Osteocyte (in vitro differentiated cells): ENCODE results near the gene ASPA. TPM values are rescaled to one million over a fixed set of nuclear protein-coding genes. Genes with fewer than 3 reads are reported as not detected.
"Not testable (repeated sequence)": the region's sequence is repeated elsewhere in the genome, so short reads cannot be mapped to it uniquely, and the experiment has no call there.

Experiments used
- DNase-seq: peaks from one replicate; pipeline ENCODE4 v3.0.0; 2021; ENCODE audit warnings: mixed read lengths; ENCODE audit not compliant: unreplicated experiment; ENCODE audit errors: extremely low spot score
- H3K27ac Mint-ChIP-seq: one replicate; pipeline ENCODE4 v1.8.0; 2021; ENCODE audit warnings: mild to moderate bottlenecking, mixed read lengths; ENCODE audit not compliant: unreplicated experiment
- H3K27me3 Mint-ChIP-seq: one replicate; pipeline ENCODE4 v1.8.0; 2021; ENCODE audit warnings: mixed read lengths; ENCODE audit not compliant: unreplicated experiment
- H3K36me3 Mint-ChIP-seq: one replicate; pipeline ENCODE4 v1.8.0; 2021; ENCODE audit warnings: mixed read lengths; ENCODE audit not compliant: unreplicated experiment
- H3K4me1 Mint-ChIP-seq: one replicate; pipeline ENCODE4 v1.8.0; 2021; ENCODE audit warnings: mixed read lengths; ENCODE audit not compliant: unreplicated experiment
- H3K4me3 Mint-ChIP-seq: one replicate; pipeline ENCODE4 v1.8.0; 2021; ENCODE audit warnings: mild to moderate bottlenecking, moderate library complexity, mixed read lengths; ENCODE audit not compliant: unreplicated experiment
- H3K9me3 Mint-ChIP-seq: one replicate; pipeline ENCODE4 v1.8.0; 2021; ENCODE audit warnings: mixed read lengths; ENCODE audit not compliant: unreplicated experiment
- CTCF ChIP-seq: fragments of 200-600 bp; sonication (generic); IDR thresholded peaks from 2 replicates; pipeline ENCODE4 v1.5.0; 2021; ENCODE audit warnings: antibody characterized with exemption, mild to moderate bottlenecking, moderate library complexity
- total RNA-seq: library from RNA; stranded (reverse); gene quantifications from 2 replicates; pipeline ENCODE4 v1.2.1, GENCODE V29; 2021

ASPA gene
- total RNA-seq, 1 donor from 2014 or later: not detected

GRCh38 chr17:3447625-3448024 lies 28.2 kb upstream of the ASPA start:
- H3K27ac Mint-ChIP-seq: no peak overlapping the region
- H3K36me3 Mint-ChIP-seq: no peaks in the 10 kb centered on the region

DNA sequence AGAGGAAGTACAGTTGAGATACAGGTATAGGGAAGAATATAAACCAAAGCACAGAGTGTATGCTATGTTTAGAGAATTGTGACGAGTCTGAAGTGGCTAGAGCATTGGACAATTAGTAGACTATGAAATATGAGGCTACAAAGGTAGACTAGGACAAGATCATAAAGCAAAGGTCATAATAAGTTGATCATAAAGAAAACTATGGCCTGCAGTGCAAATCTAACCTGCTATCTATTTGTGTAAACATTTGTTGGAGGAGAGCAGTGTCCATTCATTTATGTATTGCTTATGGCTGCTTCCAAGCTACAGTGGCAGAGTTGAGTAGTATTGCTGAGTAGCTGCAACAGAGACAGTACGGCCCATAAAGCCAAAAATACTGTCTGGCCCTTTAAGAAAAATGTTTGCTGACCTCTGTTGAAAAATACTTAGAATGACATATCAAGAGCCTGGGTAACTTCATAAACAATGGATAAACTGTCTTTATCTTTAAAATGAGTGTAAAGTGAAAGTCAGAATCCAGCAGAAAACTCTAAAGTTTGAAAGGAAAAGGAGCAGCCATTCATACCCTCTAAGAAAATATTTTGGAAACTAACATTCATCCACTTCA lies 27.6 kb upstream of the ASPA start:
- H3K4me3 Mint-ChIP-seq: no peak overlapping the region
- H3K4me1 Mint-ChIP-seq: no peaks in the 10 kb centered on the region
- no peak overlapping the region for H3K27ac Mint-ChIP-seq
- DNase-seq: no peak
- no peak for TF ChIP-seq CTCF
- H3K9me3 Mint-ChIP-seq: no peaks in the 10 kb centered on the region
- H3K36me3 Mint-ChIP-seq: no peaks in the 10 kb centered on the region
- peaks cover 4% of the 10 kb centered on the region for H3K27me3 Mint-ChIP-seq

More at GRCh38 chr17:3447625-3448024, 28.2 kb upstream of the ASPA start:
- H3K4me3 Mint-ChIP-seq: no peak overlapping the region
- H3K4me1 Mint-ChIP-seq: no peaks in the 10 kb centered on the region
- TF ChIP-seq CTCF: no peak
- H3K27me3 Mint-ChIP-seq: peaks cover 4% of the 10 kb centered on the region
- H3K9me3 Mint-ChIP-seq: no peaks in the 10 kb centered on the region
- DNase-seq: no peak

- H3K27me3 Mint-ChIP-seq, H3K4me1 Mint-ChIP-seq, DNase-seq, H3K36me3 Mint-ChIP-seq, H3K4me3 Mint-ChIP-seq, H3K27ac Mint-ChIP-seq, H3K9me3 Mint-ChIP-seq: not testable (repeated sequence)
Measured at GRCh38 chr17:3466355-3466754, 9.4 kb upstream of the ASPA start.

DNA sequence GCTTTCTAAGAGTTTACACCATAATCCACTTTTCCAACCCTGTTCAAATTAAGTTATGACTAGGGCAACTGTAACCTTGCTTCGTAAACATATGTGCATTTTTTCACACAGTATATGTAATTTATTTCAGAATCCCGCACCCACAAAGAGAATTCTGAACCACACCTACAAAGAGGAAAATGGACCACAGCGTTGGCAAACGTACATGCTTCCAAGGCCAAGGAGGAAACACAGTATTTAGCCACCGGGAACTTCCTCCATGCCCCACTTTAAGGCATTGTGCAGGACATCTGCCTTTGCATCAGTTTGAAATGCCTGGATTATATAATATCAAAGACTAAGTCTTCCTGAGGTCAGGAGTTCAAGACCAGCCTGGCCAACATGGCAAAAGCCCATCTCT lies 6.3 kb upstream of the ASPA start:
- no peaks in the 10 kb centered on the region for H3K4me1 Mint-ChIP-seq
- no peaks in the 10 kb centered on the region for H3K9me3 Mint-ChIP-seq
- no peaks in the 10 kb centered on the region for H3K36me3 Mint-ChIP-seq
- no peak overlapping the region for H3K27ac Mint-ChIP-seq
- TF ChIP-seq CTCF: no peak
- peaks cover 2% of the 10 kb centered on the region for H3K27me3 Mint-ChIP-seq
- no peak for DNase-seq
- H3K4me3 Mint-ChIP-seq: no peak overlapping the region

- H3K9me3 Mint-ChIP-seq: no peaks in the 10 kb centered on the region
Measured at GRCh38 chr17:3471599-3471998, 4.2 kb upstream of the ASPA start, which contains the start of gene SPATA22. Gene SPATA22, minus strand, starts transcription at chr17:3471819. Its CDS starts 2,494 bp downstream, at chr17:3469325.

More at GRCh38 chr17:3471599-3471998, 4.2 kb upstream of the ASPA start, which contains the start of gene SPATA22:
- no peak for TF ChIP-seq CTCF
- Mint-ChIP-seq H3K36me3 (no peaks in the 10 kb centered on the region), H3K4me3 (no peak within 1 kb of the TSS), H3K4me1 (no peaks in the 10 kb centered on the region), H3K27me3 (peaks cover 2% of the 10 kb centered on the region), H3K27ac (no peak within 1 kb of the TSS)
- no peak for DNase-seq
